Inflammatory macrophage treated with lipopolysaccharide for 1 hour (primary cell): Measurements from ENCODE around the gene VWA8.

Experiments used
- DNase-seq, 2 donors: peaks; one replicate each; pipeline ENCODE4 v3.0.0-alpha.2; 2020 to 2022

Gene VWA8

DNA sequence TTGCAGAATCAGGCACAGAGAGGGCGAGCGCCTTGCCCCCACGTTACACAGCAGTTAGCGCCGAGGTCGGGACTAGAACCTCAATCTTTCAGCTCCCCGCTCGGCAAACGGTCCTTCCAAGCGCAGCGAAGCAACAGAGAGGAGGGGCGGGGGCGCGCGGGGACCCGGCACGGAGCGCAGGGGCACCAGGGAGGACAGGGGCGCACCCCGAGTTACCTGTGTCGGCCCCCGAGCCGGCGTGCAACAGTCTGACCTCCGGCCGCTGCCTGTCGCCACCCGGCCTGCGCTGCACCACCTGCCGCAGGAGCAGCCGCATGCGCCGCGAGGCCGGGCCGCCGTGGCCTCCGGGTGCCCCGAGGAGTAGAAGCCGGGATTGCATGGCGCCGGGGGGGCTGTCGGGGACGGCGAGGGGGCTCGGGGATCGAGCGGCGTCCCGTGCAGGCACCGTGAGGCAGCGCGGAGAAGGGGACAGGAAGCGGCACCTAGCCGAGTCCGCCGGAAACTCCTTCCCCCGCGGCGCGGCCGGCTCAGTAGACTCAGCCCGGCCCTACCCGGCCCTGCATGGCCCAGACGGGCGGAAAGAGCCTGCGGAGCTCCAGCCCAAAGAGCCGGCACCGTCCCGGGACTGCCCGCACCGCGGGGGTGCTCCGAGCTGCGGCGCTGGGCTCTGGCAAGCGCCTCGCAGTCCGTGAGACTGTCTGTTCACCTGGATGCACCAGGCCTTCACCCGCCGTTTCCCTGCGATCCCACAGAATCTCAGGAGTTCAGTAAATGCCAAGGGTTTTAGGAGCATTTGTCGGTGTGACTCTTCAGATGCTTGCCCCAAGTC lies at the start of gene VWA8:
Gene VWA8, minus strand, starts transcription at position 473 of the 829 bp plus-strand sequence. Its CDS starts 94 bp downstream, at position 379.
- peak; percentile 69 to 70 for DNase-seq

DNA sequence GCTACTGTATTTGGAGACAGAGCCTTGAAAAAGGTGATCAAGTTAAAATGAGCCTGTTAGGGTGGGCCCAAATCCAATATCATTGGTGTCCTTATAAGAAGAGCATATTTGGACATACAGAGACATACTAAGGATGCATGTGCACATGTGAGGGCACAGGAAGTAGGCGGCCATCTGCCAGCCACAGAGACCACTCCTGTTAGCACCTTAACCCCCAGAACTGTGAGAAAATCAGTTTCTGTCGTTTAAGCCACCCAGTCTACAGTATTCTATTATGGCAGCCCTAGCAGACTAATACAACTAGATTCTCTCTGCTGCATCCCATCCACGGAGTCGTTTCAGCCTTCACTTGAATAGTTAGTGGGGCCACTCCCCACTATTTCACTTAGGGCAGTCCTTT lies 48.1 kb upstream of the VWA8 start:
- no peak for DNase-seq

DNA sequence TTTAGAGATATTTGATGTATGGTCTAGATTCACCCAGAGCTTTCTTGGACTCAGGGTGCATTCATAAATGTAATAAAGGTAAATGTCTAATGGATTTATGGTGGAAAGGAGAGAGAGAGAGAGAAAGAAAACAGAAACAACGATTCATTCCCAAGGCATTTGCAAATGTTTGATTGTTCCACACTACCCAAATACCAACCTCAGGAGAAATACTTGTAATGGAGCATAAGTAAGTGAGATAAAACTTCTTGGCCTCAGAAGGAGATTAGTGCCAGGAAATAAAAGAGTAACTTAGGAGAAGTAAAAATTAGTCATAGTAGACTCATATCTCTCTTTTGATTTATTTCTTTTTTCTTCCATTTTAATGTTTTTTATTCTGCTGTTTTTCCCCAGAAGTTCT lies 46.9 kb upstream of the VWA8 start:
- DNase-seq: no peak

DNA sequence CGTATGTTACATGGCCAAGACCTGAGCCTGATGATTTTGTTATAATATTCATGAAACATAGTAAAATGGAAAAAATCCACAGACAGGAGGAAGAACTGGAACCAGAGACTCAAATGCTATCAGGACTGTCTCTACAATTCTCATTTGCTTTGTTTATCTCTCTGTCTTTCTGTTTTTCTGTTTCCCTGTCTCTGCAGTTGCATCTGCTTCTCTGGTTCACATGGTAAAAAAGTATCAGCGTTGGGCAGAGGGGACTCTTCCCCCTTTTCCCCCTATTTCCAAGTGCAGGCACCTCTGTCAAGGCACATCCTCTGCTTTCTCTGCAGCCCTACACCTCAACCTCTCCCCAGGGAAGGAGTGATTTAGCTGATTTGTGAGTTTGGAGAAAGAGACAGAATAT lies 41.2 kb upstream of the VWA8 start:
- DNase-seq: no peak

DNA sequence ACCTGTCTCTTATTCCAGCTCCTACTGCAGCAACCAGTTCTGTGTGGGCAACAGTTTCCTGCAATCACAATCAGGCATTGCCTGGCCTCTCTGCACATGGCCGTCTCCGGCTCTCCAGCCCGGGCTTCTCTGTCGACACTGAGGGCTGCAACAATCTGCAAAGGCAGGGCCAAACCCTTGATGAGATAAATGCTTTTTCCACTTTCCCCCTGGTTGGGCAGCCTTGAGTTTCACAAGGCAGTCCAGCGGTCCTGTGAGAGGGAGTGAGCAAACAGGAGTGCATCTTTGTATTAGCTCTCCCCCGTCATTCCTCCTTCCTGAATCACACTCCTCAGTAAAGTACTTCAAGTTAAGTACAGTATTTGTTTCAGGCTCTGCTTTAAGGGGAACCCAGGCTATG lies 40.7 kb upstream of the VWA8 start:
- no peak for DNase-seq

DNA sequence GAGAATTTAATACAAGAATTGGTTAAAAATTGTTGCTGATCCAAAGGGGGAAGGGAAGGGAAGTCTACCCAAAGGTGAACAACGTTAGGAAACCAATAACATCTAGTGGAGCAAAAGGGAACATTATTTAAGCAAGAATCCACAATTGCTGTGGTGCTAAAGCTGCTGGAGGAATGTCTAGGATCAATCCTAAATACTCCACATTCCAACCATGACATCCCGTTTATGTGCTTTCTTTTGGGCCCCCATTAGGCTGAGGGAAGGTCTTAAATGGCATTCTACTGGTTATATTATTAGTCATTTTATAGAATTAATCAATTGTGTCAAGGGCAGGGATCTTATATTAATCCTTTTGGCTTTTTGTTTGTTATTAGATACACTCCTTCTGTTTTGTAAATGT lies 39.9 kb upstream of the VWA8 start:
- DNase-seq: no peak

DNA sequence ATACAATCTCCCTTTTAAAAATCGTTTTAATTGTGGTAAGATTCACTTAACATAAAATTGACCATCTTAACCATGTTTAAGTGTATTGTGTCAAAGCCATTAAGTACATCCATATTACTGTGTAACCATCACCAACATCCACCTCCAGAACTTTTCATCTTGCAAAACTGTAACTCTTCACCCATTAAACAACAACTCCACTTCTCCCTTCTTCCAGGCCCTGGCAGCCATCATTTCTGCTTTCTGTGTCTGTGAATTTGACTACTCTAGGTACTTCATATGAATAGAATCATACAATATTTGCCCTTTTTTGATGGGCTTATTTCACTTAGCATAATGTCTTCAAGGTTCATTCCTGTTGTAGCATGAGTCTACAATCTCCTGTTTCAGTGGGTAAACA lies 36.5 kb upstream of the VWA8 start:
- DNase-seq: peak; percentile 34 to 36

DNA sequence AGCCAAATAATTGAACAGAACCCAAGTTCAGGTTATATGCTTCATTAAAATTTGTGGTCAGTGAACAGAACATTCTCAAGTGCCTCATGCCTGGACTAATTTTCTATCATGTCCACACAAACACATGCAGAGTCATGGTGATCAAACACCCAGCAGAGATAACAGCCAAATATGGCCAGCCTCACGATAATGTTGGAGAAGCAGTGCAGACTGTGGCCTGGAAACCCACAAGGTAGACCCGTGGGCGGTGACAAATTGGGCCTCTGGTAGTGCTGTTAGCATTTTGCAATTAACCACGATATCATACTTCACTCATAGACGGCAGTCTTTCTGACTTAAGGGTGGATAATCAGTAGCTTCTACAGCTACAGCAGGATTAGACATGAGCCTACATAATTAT lies 35.0 kb upstream of the VWA8 start:
- DNase-seq: peak; percentile 24 to 60

DNA sequence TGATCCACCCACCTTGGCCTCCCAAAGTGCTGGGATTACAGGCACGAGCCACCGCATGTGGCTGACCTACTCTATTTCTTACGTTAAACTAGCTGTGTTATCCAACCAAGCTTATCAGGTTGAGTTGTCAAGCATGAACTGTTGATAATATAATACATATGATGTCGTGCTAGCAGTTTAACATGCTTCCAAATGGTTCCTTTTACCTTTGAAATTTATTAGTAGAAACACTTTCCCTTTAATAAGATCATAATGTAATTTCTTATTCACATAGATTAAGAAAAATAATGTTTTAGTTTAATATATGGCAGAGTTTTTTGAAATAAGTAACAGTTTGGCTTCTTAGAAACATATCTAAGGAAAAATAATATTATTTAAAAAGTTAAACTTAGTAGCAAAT lies 34.4 kb upstream of the VWA8 start:
- DNase-seq: no peak

DNA sequence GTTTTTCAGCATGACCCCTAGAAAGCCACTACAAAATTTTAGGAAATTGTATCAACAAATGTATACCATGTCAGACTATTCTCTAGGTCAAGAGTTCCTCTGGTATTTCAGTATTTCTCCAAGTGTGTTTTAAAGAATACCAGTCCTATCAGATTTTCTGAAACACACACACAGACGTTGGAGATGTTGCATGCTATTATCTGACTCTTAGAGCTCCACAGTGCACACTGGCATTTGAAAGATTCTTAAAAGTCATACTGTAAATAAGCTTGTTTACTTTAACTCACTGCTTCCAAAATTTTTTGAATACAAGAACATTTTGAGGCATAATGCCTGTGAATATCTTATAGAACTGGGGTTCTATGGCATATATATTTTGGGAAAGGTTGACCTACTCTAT lies 33.8 kb upstream of the VWA8 start:
- no peak for DNase-seq

DNA sequence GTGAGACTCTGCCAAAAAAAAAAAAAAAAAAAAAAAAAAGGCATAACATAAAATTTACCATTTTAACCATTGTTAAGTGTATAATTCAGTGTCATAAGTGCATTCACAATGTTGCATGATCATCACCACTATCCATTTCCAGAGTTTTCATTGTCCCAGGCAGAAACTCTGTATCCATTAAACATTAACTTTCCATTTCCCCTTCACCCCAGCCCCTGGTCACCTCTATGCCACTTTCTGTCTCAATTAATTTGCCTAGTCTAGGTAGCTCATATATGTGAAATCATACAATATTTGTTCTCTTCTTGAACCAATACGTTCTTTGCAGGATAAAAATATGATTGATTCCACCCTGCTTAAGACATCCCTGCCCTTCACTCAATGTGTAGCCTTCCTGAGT lies 31.0 kb upstream of the VWA8 start:
- no peak for DNase-seq

DNA sequence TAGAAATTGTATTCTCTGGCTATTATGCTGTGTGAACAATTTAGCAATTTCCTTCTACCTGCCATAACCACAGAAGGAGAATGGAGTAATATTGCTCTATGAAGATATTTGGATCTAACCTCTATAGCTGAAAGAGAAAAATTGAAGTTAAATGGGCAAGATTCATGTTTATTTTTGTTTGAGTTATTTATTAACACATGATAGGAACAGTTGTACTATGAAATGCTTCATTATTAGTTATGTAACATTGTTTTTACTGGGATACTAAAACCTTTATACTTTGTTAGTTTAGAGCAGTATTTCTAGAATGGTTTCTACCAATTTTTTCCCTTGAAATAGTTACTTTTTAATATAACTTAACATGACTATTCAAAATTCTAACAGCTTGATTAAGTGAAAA lies 27.3 kb upstream of the VWA8 start:
- DNase-seq: no peak

DNA sequence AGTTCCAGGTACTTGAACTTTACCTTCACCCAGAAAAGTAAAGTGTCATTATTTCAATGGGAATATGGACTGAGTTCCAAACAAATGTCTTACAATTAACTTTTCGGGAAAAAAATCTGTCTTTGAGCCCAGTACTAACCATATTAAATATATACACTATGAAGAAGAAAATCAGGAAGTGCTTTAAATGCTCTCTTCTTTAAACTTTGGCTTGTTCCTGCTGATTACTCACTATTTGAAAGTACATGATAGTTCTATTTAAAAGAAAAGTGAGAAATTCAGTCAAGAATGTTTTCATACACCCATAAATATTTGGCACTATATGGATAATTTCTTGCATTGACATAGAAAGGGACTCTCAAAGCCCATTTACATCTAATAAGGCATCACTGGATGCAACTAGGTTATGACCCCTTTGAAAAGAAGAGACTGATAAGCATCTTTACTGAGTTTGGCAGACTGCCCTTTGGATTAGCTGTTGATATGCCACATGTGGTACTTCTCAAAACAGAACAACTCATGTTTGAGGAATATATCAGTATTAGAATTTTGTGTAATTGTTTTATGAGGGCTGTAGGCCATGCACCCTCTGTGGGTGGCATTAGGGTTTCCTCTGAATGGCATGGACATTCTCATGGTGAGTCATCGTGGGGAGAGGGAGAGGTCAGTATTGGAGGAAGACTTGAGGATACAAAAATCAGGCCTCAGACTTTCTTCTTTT lies 25.0 kb upstream of the VWA8 start:
- peak; percentile 29 to 33 for DNase-seq

DNA sequence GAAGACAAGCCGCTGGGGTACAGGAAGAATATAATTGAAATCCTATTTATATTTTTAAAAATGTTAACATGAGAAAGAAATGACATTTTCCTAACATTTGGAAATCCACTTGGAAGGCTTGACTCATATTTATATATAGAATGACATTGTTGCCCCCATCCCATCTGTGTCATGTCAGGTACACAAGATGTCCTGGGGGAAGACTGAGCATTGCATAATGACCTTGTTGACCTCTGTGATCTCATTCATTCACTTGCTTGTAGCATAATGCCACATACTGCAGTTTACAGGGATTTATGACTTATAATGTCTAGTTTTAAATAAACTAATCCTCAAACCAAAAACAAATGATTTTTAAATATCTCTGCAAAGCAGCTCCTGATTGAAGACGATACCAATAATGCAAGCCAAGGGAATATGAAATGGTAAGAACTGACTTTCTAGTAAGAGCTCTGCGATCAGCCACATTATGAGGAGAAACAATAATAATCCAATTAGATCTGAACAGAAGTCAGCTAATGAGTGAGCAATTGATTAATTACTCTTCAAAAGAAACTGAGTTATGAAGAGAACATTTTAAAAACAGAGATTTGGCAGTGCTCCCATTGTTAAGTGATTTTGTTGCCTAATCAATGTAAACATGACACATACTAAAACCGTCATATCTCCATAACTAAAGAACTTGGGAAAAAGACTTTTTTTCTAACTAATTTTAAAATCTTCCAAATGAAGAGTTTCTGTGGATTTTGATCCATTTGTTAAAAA lies 21.2 kb upstream of the VWA8 start:
- no peak for DNase-seq

DNA sequence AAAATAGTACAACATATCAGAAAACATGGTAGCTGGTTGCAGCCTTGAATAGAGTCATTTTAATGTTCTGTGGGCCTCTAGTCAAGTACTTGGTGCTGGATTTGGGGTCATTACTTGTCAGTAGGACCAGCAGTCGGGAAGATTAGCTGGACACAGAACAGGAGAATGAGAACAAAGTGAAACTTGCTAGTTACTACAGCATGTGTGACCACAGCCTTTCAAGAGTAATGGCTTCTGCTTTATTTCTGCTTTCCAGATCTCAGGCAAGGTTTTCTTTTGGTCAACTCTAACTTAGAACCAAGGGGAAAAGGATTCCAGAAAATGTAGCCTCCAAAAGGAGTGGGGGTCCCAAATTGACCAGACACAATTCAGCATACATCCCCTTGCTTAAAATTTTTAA lies 17.1 kb upstream of the VWA8 start:
- DNase-seq: no peak

DNA sequence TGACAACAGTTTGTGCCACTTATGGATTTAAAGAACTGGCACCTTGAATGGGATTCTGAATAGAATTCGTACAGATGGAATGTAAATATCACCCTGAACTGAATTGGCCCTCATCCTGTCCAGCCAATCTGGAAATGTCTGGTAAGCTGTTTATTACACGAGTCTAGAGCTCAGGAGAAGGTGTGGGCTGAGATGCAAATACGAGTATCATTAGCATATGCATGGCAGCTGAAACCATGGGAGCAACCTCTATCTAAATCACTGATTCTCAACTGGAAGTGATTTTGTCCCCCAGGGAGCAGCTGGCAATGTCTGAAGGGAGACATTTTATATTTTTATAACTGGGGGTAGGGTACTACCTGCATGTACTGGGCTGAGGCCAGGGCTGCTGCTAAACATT lies 15.6 kb upstream of the VWA8 start:
- no peak for DNase-seq

DNA sequence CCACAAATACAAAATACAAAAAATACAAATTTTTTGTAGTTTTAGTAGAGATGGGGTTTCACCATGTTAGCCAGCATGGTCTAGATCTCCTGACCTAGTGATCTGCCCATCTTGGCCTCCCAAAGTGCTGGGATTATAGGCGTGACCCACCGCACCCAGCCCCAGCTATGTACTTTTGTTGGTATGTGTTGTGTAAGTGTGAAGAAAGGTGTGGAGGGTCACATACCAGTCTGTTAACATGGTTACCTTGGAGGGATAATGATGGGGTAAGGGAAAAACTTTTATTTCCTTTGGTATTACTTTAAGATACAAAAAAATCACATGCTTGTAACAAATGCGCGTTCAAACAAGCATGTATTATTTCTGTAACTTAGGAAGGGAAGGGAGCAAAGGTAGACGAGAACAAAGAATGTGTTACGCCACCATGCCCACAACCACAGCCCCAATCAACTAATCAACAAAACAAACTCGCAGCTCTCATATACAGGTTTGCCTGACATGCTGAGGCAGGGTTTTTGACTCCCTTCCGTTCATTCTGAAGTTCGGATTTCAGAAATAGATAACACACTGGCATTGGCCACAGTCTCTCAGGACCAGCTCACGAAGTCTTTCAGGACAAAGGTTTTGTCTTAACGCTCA lies 13.5 kb upstream of the VWA8 start:
- DNase-seq: no peak

DNA sequence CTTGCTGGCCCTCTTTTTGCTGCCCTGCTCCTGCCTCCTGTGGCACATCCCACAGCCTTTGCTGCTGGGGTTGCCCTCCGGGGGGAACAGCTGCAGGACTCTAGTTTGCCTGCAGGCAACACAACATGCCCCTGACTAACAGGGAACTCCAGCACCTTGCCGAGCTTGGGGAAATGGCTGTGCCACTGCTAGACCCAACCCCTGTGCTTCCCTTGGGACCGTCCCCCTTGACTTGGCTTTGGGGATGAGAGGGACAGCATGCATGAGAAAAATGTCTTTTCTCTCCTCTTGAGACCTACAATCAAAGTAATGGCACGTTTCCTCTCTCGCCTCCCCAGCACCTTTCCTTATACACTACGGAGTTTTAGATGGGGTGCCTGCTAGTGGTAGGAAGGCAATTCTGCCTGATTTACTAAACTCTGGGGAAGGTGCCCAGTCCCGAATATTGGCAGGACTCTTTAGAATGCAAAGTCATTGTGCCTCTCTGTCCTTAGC lies 12.4 kb upstream of the VWA8 start:
- DNase-seq: no peak

DNA sequence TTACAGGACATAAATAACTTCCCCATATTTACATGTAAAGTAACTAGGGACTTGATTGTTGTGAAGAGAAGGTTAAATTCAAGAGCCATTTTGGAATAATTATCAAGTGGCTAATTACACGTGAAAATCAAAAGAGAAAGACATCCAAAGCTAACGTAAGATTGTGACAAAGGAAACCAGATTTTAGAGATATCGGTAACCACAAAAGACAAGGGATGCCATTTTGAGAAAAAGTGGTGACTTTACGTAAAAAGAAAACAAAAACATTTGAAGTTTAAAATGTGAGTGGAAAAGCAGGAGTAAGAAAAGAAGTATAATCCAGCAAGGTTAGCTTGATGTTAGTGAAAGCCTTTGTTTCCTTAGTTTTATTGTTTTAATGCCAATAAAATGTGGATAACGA lies 10.9 kb upstream of the VWA8 start:
- no peak for DNase-seq

DNA sequence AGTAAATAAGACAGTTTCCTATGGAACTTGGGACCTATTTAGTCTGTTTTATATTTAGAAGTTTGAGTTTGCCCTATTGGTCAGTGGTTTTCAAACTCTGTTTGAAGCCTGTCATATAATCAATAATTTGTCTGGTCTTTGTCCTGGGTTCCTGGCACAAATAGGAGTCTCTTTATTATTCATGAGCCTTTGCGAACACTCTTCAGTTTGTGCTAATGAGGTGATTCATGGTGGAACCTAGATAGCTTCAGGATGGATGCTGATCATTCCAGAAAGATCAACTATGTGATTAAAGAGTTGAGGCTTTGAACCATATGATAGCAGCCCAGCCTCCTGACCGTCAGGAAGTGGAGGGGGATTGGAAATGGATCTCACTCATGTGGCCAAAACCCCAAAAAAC lies 10.0 kb upstream of the VWA8 start:
- DNase-seq: no peak

DNA sequence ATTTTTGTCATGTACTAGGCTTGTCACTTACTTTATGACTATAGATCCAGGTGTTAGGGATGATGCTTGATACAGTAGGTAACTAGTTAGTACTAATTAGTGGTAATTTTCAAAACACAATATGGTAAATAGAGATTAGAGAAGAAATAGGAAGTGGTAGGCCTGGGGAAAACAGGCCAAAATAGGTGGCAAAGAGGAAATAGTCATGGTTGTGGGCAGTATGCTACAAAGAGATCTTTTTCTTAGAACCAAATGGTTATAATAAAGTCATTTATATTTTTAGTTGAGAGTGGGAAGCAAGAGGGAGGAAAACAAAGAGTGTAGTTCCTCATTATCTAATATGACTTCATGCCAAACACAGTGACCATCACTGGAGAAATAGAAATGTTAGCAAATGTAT lies 9.1 kb upstream of the VWA8 start:
- peak; percentile 58 to 88 for DNase-seq

DNA sequence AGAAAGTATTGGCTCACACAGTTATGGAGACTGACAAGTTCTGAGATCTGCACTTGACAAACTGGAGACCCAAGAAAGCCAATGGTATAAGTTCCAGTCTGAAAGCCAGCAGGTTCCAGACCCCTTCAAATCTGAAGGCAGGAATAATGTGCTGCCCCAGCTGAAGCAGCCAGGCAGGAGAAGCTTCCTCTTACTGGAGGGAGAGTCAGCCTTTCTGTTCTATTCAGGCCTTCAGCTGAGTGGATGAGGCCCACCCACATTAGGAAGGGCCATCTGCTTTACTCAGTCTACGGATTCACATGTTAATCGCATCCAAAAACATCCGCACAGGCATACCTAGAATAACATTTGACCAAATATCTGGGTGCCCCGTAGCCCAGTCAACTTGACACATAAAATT lies 8.2 kb upstream of the VWA8 start:
- DNase-seq: peak in 1 of 2 donors; percentile 49

DNA sequence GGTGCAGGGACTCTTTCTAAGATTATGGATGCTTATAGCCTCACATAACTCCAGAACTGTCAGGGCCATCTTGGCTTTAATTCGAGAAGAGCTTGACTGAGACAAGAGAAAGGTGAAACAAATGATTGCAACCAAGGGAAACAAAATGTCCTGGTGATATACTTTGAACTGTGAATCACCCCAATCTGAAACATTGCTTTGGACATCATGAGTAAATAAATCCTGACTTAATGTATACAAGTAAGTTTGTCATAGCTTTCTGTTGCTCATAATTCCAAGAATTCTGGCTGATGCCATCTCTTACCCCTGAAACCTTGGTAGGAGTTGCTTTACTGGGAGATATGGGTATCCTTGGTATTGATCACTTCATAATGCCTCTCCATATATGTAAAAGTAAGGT lies 5.8 kb upstream of the VWA8 start:
- no peak for DNase-seq
